ELR (cell line): ENCODE data around the gene SUPV3L1.
"Not testable (repeated sequence)": the region's sequence is repeated elsewhere in the genome, so short reads cannot be mapped to it uniquely, and the experiment has no call there.

Experiments
- DNase-seq: peaks from one replicate; pipeline ENCODE4 v3.0.0-alpha.2; 2015; ENCODE audit warnings: low read depth

SUPV3L1 gene

GRCh38 chr10:69230128-69230527, 50.1 kb downstream of the SUPV3L1 start:
- DNase-seq, result no peak

GRCh38 chr10:69232252-69232651, 52.2 kb downstream of the SUPV3L1 start:
- DNase-seq, result peak; percentile 95

GRCh38 chr10:69232736-69233480, 52.9 kb downstream of the SUPV3L1 start:
- no peak for DNase-seq

GRCh38 chr10:69234447-69234846, 54.4 kb downstream of the SUPV3L1 start:
- no peak for DNase-seq

GRCh38 chr10:69237528-69238159, 57.6 kb downstream of the SUPV3L1 start:
- peak; percentile 84 for DNase-seq

- no peak for DNase-seq
Observed at GRCh38 chr10:69239136-69239535, 59.1 kb downstream of the SUPV3L1 start.

- peak; percentile 27 for DNase-seq
Observed at GRCh38 chr10:69239816-69240434, 59.9 kb downstream of the SUPV3L1 start.

GRCh38 chr10:69240455-69240854, 60.4 kb downstream of the SUPV3L1 start:
- no peak for DNase-seq

- peak; percentile 79 for DNase-seq
Observed at GRCh38 chr10:69241575-69241974, 61.5 kb downstream of the SUPV3L1 start.

- DNase-seq, result no peak
Observed at GRCh38 chr10:69242040-69242851, 62.2 kb downstream of the SUPV3L1 start.

- no peak for DNase-seq
Observed at GRCh38 chr10:69242852-69243212, 62.8 kb downstream of the SUPV3L1 start.

GRCh38 chr10:69243817-69244216, 63.8 kb downstream of the SUPV3L1 start:
- no peak for DNase-seq

- DNase-seq, result no peak
Observed at GRCh38 chr10:69246036-69246435, 66.0 kb downstream of the SUPV3L1 start.

- DNase-seq, result no peak
Observed at GRCh38 chr10:69246581-69247312, 66.7 kb downstream of the SUPV3L1 start.

GRCh38 chr10:69247313-69247710, 67.3 kb downstream of the SUPV3L1 start:
- DNase-seq, result no peak

- no peak for DNase-seq
Observed at GRCh38 chr10:69248117-69248730, 68.2 kb downstream of the SUPV3L1 start.

- no peak for DNase-seq
Observed at GRCh38 chr10:69250041-69250440, 70.0 kb downstream of the SUPV3L1 start.

- DNase-seq, result not testable (repeated sequence)
Observed at GRCh38 chr10:69251417-69251816, 71.4 kb downstream of the SUPV3L1 start.

- DNase-seq, result no peak
Observed at GRCh38 chr10:69253171-69253570, 73.1 kb downstream of the SUPV3L1 start.

GRCh38 chr10:69254877-69255276, 74.8 kb downstream of the SUPV3L1 start:
- DNase-seq, result no peak
